Activated naive CD4-positive, alpha-beta T cell treated with anti-CD3 and anti-CD28 coated beads, Interleukin-2, amount 50 U/mL, for 24 hours (primary cell): ENCODE data around the gene NPNT.

Source experiments
- H3K27ac Mint-ChIP-seq: one replicate; pipeline ENCODE4 v1.8.0; 2021; ENCODE audit warnings: mild to moderate bottlenecking, mixed read lengths
- H3K27me3 Mint-ChIP-seq: one replicate; pipeline ENCODE4 v1.8.0; 2021; ENCODE audit warnings: mixed read lengths
- H3K36me3 Mint-ChIP-seq: one replicate; pipeline ENCODE4 v1.8.0; 2021; ENCODE audit warnings: mixed read lengths
- H3K4me1 Mint-ChIP-seq: one replicate; pipeline ENCODE4 v1.8.0; 2021; ENCODE audit warnings: mixed read lengths
- H3K4me3 Mint-ChIP-seq: one replicate; pipeline ENCODE4 v1.8.0; 2021; ENCODE audit warnings: mild to moderate bottlenecking, mixed read lengths
- H3K9me3 Mint-ChIP-seq: one replicate; pipeline ENCODE4 v1.8.0; 2021; ENCODE audit warnings: mixed read lengths

The NPNT gene

DNA sequence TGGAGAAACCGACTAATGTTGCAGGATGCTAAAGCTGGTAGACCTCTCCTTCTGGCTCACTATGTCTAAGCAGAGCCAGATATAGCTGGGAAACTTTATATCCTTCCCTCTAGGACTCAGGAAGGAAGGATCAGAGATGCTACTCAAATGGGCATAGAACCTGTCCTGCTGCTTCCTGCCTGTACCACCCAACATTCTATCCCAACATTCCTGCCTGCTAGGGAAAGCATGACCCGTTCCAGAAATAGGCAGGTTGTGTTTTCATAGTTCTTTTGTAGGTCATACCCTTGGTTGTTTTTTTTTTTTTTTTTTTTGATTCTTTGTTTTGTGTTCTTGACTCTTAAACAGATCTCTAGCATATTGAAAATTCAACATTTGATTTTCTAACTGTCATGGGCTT, 5.3 kb downstream of the NPNT start:
- H3K27me3 Mint-ChIP-seq = peaks cover 33% of the 10 kb centered on the region
- H3K9me3 Mint-ChIP-seq = no peaks in the 10 kb centered on the region
- peaks cover 4% of the 10 kb centered on the region for H3K4me1 Mint-ChIP-seq
- no peak overlapping the region for H3K4me3 Mint-ChIP-seq
- no peaks in the 10 kb centered on the region for H3K36me3 Mint-ChIP-seq
- H3K27ac Mint-ChIP-seq = no peak overlapping the region

DNA sequence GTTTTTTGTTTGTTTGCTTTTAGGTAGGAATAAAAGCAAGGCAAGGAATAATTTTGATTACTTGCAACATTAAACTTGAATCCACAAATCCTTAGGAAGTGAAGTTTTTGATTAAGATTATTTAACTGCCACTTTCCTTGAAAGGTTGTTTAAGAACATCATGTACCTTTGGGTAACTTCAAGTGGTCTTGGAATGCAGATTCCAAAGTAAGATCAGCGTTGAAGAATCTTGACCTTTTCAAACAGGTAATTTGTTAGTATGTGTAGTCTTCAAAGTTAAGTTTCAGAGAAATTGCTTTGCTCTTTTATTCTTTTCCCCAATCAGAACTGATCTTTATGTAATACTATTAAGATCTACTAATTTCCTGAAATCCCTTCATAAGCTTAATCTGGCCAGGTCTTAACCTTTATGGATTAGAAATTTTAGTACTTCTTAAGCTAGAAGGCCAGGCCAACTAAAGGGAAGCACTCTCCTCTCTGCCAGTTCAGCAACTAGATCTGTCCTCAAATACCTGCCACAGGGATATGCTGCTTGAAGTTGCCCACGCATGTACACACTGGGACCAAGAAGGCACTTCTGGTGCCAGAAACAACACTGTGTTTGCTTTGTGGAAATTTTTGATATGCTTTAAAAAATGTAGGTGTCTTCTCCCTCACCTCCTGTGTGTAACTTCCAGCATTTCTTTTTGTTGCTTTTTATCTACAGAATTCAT, 7.4 kb downstream of the NPNT start:
- no peaks in the 10 kb centered on the region for H3K36me3 Mint-ChIP-seq
- H3K4me3 Mint-ChIP-seq = no peak overlapping the region
- H3K27ac Mint-ChIP-seq = no peak overlapping the region
- no peaks in the 10 kb centered on the region for H3K4me1 Mint-ChIP-seq
- H3K9me3 Mint-ChIP-seq = no peaks in the 10 kb centered on the region
- H3K27me3 Mint-ChIP-seq = peaks cover 29% of the 10 kb centered on the region

DNA sequence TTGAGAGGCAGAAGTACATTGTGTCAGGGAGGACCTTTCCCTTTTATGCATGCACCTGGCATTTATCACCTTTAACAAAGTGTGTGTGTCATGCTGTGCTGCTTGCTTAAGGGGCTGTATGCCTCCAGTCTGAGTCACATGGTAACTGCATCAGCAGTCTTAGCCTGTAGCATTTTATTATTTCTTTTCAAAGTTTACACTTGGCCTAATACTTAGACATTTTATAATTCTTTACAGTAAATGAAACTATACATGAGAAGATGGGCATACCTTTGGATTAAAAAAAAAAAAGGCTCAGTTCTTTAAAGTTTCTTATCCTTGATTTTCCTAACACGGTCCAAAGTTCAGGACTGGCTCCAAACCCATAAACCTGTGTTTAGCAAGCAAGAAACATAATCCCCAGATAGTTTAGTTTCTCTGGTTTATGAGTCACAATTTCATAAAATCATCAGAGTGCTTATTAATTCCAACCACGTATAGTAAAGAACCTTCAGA, 14.6 kb downstream of the NPNT start:
- H3K4me3 Mint-ChIP-seq = no peak overlapping the region
- no peaks in the 10 kb centered on the region for H3K9me3 Mint-ChIP-seq
- H3K4me1 Mint-ChIP-seq = no peaks in the 10 kb centered on the region
- H3K27me3 Mint-ChIP-seq = peaks cover 11% of the 10 kb centered on the region
- H3K36me3 Mint-ChIP-seq = no peaks in the 10 kb centered on the region
- H3K27ac Mint-ChIP-seq = no peak overlapping the region

DNA sequence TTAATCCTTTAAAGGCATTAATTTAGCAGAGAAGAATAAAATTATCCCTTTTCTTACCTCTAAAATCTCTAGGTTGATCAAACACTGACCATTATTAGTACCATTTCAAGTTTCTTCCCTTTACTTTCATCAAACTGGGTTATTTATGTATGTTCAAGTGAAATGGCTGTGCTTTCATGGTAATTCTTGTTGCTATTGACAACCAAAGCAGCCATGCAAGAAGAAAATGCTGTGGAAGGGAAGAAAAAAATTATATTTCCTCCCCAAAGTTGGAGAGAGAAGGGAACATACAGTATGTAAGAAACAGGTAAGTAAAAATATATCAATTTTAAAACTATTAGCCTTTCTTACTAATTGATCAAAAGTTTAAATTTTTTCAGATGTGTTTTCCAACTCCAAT, 16.2 kb downstream of the NPNT start:
- Mint-ChIP-seq H3K27ac (no peak overlapping the region), H3K36me3 (no peaks in the 10 kb centered on the region), H3K4me1 (no peaks in the 10 kb centered on the region), H3K4me3 (no peak overlapping the region), H3K9me3 (no peaks in the 10 kb centered on the region), H3K27me3 (peaks cover 2% of the 10 kb centered on the region)

DNA sequence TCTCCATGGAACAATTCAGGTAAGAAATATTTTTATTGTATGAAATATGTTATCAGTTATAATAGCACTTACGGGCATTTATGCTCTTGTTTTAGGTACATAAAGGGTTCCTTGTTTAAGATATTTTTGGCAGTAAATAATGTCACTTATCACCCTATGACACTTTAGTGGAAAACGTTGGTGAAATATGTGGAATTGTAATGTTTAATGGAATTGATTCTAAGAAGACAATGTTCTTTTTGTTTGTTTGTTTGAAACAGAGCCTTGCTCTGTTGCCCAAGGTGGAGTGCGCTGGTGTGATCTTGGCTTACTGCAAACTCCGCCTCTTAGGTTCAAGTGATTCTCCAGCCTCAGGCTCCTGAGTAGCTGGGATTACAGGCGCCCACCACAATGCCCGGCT, 17.4 kb downstream of the NPNT start:
- no peaks in the 10 kb centered on the region for H3K36me3 Mint-ChIP-seq
- H3K9me3 Mint-ChIP-seq = no peaks in the 10 kb centered on the region

DNA sequence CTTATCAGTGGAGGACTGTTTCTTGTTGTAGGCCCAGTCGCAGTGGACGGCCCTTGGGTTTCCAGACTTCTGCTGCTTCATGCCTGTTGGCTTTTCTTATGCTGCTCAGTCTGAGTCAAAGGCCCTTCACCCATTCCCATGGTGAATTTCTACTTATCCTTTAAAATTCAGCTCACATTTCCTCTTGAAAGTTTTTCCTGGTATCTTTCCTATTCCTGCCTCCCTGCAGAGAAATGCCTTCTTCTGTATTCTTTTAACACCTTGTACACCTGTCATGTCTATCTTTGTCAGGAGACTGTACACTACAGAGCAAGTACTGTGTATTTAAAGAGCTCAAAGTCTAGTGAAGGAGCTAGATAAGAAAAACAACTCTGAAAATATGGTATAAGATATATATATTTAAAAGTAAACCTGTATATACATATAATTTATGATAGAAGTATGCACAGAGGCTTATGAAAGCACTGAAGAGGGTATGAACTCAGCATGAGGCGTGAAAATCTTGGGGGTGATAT, 22.0 kb downstream of the NPNT start:
- Mint-ChIP-seq H3K36me3 (no peaks in the 10 kb centered on the region), H3K9me3 (no peaks in the 10 kb centered on the region), H3K27me3 (no peaks in the 10 kb centered on the region), H3K4me1 (no peaks in the 10 kb centered on the region), H3K4me3 (no peak overlapping the region), H3K27ac (no peak overlapping the region)

More for the DNA sequence above, 17.4 kb downstream of the NPNT start:
- no peak overlapping the region for H3K27ac Mint-ChIP-seq
- no peaks in the 10 kb centered on the region for H3K27me3 Mint-ChIP-seq
- no peak overlapping the region for H3K4me3 Mint-ChIP-seq
- H3K4me1 Mint-ChIP-seq = no peaks in the 10 kb centered on the region

DNA sequence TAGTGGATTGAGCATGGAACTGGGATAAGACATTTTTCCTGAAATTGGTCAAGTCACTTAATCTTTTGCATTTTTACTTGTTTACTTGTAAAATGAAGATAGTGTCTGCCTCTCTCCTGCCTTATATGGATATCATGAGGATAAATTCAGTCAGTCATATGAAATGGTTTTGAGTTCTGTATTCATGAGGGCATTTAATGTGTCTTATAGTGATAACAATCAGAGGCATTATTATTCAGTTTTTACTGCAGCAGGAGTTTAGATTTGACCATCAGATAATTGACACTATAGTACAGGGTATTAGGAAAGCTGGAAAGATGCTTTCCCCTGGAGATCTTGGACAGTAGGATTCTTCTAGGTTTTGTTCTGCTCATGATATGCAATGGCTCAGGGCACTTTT, 26.0 kb downstream of the NPNT start:
- Mint-ChIP-seq H3K27ac (no peak overlapping the region), H3K4me3 (no peak overlapping the region), H3K36me3 (no peaks in the 10 kb centered on the region), H3K4me1 (no peaks in the 10 kb centered on the region), H3K27me3 (peaks cover 1% of the 10 kb centered on the region), H3K9me3 (no peaks in the 10 kb centered on the region)

DNA sequence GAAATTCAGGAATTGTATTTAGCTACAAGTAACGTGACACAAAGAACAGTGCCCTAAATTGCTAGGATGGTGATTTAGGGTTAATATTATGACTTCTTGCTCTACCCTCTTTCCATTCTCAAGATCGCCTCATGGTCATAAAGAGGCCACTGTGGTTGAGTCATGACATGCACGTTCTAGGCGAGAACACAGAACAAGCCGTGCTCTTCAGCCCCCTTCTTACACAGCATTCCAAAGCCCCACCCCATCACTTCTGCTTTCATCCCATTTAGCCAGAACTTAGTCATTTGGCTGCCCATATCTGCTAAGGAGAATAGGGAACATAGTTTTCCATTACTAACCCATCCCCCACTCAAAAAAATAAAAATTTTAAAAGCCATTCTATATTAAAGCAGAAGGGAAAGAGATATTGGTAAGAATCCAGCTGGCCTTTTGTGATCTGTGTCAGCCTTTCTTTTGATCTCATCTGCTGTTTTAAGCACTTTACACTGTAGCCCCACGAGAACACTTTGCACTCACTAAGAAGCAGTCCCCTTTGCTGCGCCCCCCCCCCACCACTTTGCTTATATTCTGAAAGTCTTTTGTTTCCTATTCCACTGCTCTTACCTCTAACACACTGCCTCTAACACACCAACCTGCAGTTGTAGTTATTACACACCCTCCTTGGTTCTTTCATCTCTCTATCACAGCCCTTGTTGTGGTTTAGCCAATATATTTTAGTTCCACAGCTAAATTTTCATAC, 28.4 kb downstream of the NPNT start:
- H3K4me3 Mint-ChIP-seq = no peak overlapping the region
- no peaks in the 10 kb centered on the region for H3K9me3 Mint-ChIP-seq
- H3K27me3 Mint-ChIP-seq = peaks cover 1% of the 10 kb centered on the region
- H3K27ac Mint-ChIP-seq = no peak overlapping the region
- no peaks in the 10 kb centered on the region for H3K4me1 Mint-ChIP-seq
- H3K36me3 Mint-ChIP-seq = no peaks in the 10 kb centered on the region

DNA sequence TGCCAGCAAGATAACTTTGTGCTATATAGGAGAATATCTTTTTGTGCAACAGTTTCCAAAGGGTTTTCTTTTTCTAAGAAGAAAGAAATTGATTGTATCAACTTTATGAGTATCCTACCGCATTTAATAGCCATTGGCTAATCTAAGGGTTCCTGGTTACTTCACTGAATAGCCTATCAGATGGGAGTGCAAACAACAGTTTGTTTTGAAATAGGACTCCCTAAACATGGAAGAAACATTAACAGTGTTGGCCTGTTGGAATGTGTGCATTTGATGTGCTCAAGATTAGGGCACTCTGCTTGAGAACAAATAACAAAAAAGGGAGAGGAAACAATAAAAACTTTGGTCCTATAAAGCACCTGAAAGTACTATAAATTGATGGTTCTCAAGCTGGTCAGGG, 29.1 kb downstream of the NPNT start:
- no peak overlapping the region for H3K4me3 Mint-ChIP-seq
- H3K36me3 Mint-ChIP-seq = no peaks in the 10 kb centered on the region
- H3K4me1 Mint-ChIP-seq = no peaks in the 10 kb centered on the region

DNA sequence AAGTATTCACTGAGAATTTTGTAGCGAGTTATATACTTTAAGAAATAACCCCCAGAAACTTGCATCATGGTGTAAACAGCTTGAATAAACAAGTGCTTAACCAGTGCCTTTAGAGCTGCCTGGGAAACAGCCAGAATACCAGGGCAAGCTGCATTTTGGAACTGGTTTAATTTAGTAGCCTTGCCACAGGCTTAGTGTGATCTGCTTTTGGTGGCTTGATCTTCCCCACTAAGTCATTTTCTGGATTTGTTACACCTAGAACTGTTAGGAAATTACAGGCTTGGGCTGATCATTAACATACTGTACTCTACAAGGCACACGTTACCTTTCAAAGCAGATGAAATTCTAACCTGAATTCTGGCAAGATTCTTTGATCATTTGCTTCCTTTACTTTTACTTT, 35.4 kb downstream of the NPNT start:
- Mint-ChIP-seq H3K9me3 (no peaks in the 10 kb centered on the region), H3K36me3 (no peaks in the 10 kb centered on the region), H3K27me3 (no peaks in the 10 kb centered on the region), H3K4me1 (no peaks in the 10 kb centered on the region), H3K27ac (no peak overlapping the region), H3K4me3 (no peak overlapping the region)

More for the DNA sequence above, 29.1 kb downstream of the NPNT start:
- Mint-ChIP-seq H3K27ac (no peak overlapping the region), H3K27me3 (peaks cover 1% of the 10 kb centered on the region), H3K9me3 (no peaks in the 10 kb centered on the region)

DNA sequence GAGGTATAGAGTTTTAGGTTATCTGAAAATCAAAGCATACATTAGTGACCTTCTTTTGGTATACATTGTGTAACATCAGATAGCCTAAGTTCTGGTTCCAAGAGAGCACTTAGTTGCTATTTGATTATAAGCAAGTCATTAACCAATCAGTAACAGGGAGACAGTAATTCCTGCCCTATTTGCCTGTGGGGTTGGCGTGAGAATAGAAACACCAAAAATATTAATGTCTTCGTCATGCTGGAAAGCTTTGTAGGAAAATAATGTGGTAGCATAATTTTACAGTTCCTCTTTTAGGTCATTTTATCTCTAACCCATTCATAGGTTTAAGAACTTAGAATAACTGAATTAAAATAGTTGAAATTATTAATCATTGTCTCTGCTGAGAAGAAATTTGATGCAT, 37.8 kb downstream of the NPNT start:
- Mint-ChIP-seq H3K27ac (no peak overlapping the region), H3K4me3 (no peak overlapping the region), H3K36me3 (no peaks in the 10 kb centered on the region), H3K4me1 (no peaks in the 10 kb centered on the region), H3K9me3 (no peaks in the 10 kb centered on the region), H3K27me3 (peaks cover 1% of the 10 kb centered on the region)

DNA sequence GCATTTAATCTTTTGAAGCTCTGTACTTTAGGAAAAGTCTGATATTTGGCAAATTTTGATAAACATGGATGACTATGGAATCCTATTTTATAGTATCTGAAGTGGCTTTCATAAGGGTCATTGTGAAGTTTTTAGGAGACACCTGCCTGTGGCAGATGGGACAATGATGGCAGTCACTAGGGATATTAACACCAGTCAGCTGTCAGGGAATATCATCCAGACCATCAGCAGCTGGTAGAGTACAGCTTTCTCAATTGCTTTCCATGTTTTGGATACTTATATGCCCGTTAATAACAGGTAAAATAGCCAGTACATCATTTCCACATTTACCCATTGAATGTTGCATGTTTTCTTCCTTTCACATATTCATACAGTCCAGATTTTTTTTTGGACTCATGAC, 39.1 kb downstream of the NPNT start:
- Mint-ChIP-seq H3K27ac (no peak overlapping the region), H3K9me3 (no peaks in the 10 kb centered on the region), H3K36me3 (no peaks in the 10 kb centered on the region)

DNA sequence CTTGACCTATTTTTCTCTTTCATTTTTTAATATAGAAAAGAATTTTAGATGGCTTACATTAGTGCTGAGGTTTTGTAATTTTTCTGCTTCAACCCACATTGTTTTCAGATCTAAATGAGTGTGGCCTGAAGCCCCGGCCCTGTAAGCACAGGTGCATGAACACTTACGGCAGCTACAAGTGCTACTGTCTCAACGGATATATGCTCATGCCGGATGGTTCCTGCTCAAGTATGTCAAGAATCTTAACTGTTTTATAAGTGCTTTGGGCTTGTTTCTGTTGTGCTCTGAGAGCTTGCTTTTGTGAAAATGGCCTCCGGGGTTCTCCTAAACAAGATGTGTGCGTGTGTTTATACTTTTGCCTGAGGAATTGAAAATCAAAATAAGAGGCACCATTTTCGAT, 41.6 kb downstream of the NPNT start:
- H3K4me1 Mint-ChIP-seq = no peaks in the 10 kb centered on the region
- no peaks in the 10 kb centered on the region for H3K9me3 Mint-ChIP-seq
- no peak overlapping the region for H3K27ac Mint-ChIP-seq
- H3K27me3 Mint-ChIP-seq = peaks cover 2% of the 10 kb centered on the region
- H3K4me3 Mint-ChIP-seq = no peak overlapping the region
- H3K36me3 Mint-ChIP-seq = no peaks in the 10 kb centered on the region

More for the DNA sequence above, 39.1 kb downstream of the NPNT start:
- peaks cover 2% of the 10 kb centered on the region for H3K27me3 Mint-ChIP-seq
- H3K4me3 Mint-ChIP-seq = no peak overlapping the region
- no peaks in the 10 kb centered on the region for H3K4me1 Mint-ChIP-seq

DNA sequence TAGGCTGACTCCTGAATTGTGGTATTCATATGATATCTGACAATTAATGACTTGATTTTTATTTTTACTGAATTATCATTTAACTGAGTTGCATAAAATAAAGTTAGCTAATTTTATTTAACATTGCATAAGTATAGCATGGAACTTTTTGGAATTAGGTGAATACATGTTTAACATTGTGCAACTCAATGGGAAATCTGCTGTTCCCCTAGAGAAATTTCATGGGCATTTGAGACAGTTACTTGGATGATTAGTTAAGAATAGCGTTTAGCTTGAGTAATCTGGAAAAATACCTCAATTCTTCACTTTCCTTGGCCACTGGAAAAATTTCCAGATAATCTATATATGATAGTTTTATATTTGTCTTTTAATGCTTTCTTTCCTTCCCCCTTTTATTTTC, 42.5 kb downstream of the NPNT start:
- Mint-ChIP-seq H3K27ac (no peak overlapping the region), H3K27me3 (peaks cover 2% of the 10 kb centered on the region), H3K4me3 (no peak overlapping the region), H3K9me3 (no peaks in the 10 kb centered on the region), H3K4me1 (no peaks in the 10 kb centered on the region), H3K36me3 (no peaks in the 10 kb centered on the region)

DNA sequence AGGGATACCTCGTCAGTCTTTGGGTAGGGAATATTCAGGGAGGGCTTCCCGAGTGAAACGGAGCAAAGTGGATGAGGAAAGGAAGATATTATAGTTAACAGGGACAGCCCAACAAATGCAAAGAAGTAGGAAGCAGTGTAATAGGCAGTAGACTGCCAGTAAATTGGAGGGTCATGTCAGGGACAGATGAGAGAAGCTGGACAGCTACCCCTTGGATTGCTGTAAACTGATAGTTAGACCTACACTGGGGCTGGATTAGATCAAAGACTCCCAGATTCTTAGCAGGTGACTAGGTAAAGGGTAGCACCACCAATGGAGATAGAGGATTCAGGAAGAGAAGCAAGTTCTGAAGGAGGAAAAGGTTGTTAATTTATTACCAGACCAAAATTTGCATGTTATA, 48.0 kb downstream of the NPNT start:
- Mint-ChIP-seq H3K27me3 (no peaks in the 10 kb centered on the region), H3K36me3 (no peaks in the 10 kb centered on the region), H3K4me1 (no peaks in the 10 kb centered on the region), H3K4me3 (no peak overlapping the region), H3K9me3 (peaks cover 6% of the 10 kb centered on the region), H3K27ac (no peak overlapping the region)

DNA sequence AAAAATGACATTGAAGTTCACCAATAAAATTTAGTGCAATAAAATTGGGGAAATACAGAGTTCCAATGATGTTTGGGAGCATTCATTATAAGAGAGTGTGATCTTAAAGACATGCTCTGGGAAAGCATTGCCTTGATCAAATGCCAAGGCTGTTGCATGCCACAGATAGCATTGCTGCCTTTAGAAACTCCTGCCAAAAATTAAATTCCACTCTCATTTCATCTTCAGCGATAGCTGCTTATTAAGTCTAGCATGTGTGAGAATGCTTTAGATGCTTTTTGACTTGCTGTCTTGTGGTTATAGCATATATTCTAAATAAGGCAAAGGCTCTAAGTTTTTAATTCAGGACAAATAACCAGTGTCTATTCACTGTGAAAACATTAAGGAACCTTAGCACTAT, 49.3 kb downstream of the NPNT start:
- Mint-ChIP-seq H3K36me3 (no peaks in the 10 kb centered on the region), H3K4me1 (no peaks in the 10 kb centered on the region), H3K4me3 (no peak overlapping the region), H3K27me3 (no peaks in the 10 kb centered on the region), H3K27ac (no peak overlapping the region), H3K9me3 (peaks cover 6% of the 10 kb centered on the region)
